ENCODE data around the gene PPARA. TPM values are rescaled to one million over a fixed set of nuclear protein-coding genes. Genes with fewer than 3 reads are reported as not detected.
A peak's percentile ranks its signal among the peaks of the same experiment; 100 is the strongest.

Gene PPARA
- total and polyA plus RNA-seq, 9 of the 15 experiments (the other 6 are each of a cell fraction or from before 2014, with no cell fraction given), result 0.64 to 5.3 (median 3.5) TPM

DNA sequence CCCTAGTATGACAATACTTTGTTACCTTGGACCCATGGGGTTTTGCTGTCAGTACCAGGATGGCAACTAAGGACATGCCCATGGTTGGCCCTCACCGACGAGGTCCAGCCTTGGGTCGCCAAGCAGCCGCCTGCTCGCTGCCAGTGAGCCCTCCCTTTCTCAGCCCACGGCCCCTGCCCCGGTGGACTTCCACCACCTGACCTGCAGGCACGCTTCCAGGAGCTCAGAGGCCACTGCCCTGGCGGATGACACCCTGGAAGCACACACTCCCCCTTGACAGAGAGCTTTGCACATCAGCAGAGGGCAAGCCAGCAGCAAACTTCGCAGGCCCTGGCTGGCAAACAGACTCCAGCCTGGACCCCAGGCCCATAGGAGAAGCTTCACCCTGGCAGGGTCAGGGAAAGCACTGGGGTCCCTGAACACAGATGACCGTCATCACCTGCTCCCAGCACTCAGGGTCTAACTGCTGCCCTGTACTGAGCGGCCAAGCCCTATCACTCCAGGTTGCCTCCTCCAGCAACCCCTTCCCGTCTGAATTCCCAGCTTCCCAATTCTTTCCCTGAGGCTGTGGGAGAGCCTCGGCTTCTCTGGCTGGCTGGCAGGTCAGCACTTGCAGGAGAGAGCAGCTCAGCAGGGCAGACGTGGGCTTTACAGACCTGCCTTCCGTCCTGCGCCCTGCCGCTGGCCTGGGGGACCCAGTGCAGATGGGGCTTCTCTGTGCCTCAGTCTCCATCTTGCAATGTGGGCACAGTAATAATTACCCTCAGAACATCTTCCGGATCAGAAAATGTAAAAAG is 2.7 kb upstream of the PPARA start:
- H3K9me3 ChIP-seq (replicated peaks; ENCODE audit: control insufficient read depth, insufficient read depth, low read depth, low read length), result no peaks in the 10 kb centered on the region
- H3K9ac ChIP-seq (ENCODE audit: insufficient read depth in 1 of 2, low read depth in 2 of 2, low read length in 2 of 2), result peak overlapping the region in 1 of 2 experiments; percentile 35; a peak in 1 of 4 replicates
- peaks cover 9 to 47% of the 10 kb centered on the region in 2 experiments; a peak in 4 of 5 replicates for H3K27me3 ChIP-seq (ENCODE audit: control insufficient read depth in 2 of 2, insufficient read depth in 2 of 2, low read length in 2 of 2)
- WGBS (ENCODE audit: insufficient coverage, low coverage, missing lambda C conversion rate), result 12% methylated on average over 14 of the region's 19 CpGs
- H3K4me3 ChIP-seq, result no peak overlapping the region
- ATAC-seq (no peak), DNase-seq (ENCODE audit: extremely low read depth in 1 of 4, low spot score in 3 of 4) (no peak), FAIRE-seq (no peak)
- no TSS peak for BruUV-seq (replicated peaks)
- H3K27ac ChIP-seq (ENCODE audit: extremely low read depth, low read depth, low read length), result no peak overlapping the region
- ChIA-PET POLR2A (interaction anchor here (0.5 to 0.6 kb wide), 2 partner anchors 138 to 152 kb away, joined by 3 read pairs; no protein-coding TSS in a partner anchor), CTCF (ENCODE audit: low intra/inter-chr PET ratio) (no interaction called here)
- no peaks in the 10 kb centered on the region for H3K9me1 ChIP-seq (ENCODE audit: control insufficient read depth, insufficient read depth, low read length)
- H4K20me1 ChIP-seq (replicated peaks; ENCODE audit: control insufficient read depth, insufficient read depth, low read length), result no peaks in the 10 kb centered on the region
- H3K4me1 ChIP-seq (replicated peaks in 1 of 2; ENCODE audit: control insufficient read depth in 2 of 2, insufficient read depth in 2 of 2, low read length in 2 of 2), result peaks cover 6 to 32% of the 10 kb centered on the region in 2 experiments; a peak in 4 of 5 replicates
- H3K36me3 ChIP-seq (ENCODE audit: control insufficient read depth, insufficient read depth, low read length), result peaks cover 4% of the 10 kb centered on the region; the same call in 2 of the 3 replicates
- H2AFZ ChIP-seq (ENCODE audit: low read depth, low read length), result no peak overlapping the region
- 0 out of 3 replicates have a peak, but pooled peaks cover 5% of the 10 kb centered on the region for H3K79me2 ChIP-seq (ENCODE audit: control insufficient read depth, insufficient read depth, low read length)
- intact Hi-C loops (cut with micrococcal nuclease), result no loop called here
- in situ Hi-C loops (cut with MboI), result loop anchor here (10.0 kb wide), 1 partner anchor 97 kb away; no protein-coding TSS in a partner anchor
- no peak overlapping the region for H3K4me2 ChIP-seq (ENCODE audit: insufficient read depth, low read length)
- no peak for TF ChIP-seq ZNF79 (CRISPR knock-in tag; IDR thresholded peaks at IDR 0.05; ENCODE audit: low read depth)
- TF ChIP-seq KDM5B (IDR thresholded peaks at IDR 0.05; ENCODE audit: insufficient replicate concordance, low read depth, low read length), result no peak
- no peak for TF ChIP-seq CCNT2 (IDR thresholded peaks at IDR 0.05; ENCODE audit: borderline replicate concordance, extremely low read depth, insufficient read length, low read depth, low read length)
- no peak for TF ChIP-seq ZNF24 (IDR thresholded peaks at IDR 0.05)
- no peak for TF ChIP-seq RNF2 (IDR thresholded peaks at IDR 0.05)
- no peak for TF ChIP-seq KLF6 (CRISPR knock-in tag; IDR thresholded peaks at IDR 0.05; ENCODE audit: borderline replicate concordance)
- no peak for TF ChIP-seq CREB1 (IDR thresholded peaks at IDR 0.05)
- no peak for TF ChIP-seq CREB1 (CRISPR knock-in tag; IDR thresholded peaks at IDR 0.05)
- no peak for TF ChIP-seq HNRNPUL1 (IDR thresholded peaks at IDR 0.05; ENCODE audit: low read length)
- TF ChIP-seq, protein P1, sequence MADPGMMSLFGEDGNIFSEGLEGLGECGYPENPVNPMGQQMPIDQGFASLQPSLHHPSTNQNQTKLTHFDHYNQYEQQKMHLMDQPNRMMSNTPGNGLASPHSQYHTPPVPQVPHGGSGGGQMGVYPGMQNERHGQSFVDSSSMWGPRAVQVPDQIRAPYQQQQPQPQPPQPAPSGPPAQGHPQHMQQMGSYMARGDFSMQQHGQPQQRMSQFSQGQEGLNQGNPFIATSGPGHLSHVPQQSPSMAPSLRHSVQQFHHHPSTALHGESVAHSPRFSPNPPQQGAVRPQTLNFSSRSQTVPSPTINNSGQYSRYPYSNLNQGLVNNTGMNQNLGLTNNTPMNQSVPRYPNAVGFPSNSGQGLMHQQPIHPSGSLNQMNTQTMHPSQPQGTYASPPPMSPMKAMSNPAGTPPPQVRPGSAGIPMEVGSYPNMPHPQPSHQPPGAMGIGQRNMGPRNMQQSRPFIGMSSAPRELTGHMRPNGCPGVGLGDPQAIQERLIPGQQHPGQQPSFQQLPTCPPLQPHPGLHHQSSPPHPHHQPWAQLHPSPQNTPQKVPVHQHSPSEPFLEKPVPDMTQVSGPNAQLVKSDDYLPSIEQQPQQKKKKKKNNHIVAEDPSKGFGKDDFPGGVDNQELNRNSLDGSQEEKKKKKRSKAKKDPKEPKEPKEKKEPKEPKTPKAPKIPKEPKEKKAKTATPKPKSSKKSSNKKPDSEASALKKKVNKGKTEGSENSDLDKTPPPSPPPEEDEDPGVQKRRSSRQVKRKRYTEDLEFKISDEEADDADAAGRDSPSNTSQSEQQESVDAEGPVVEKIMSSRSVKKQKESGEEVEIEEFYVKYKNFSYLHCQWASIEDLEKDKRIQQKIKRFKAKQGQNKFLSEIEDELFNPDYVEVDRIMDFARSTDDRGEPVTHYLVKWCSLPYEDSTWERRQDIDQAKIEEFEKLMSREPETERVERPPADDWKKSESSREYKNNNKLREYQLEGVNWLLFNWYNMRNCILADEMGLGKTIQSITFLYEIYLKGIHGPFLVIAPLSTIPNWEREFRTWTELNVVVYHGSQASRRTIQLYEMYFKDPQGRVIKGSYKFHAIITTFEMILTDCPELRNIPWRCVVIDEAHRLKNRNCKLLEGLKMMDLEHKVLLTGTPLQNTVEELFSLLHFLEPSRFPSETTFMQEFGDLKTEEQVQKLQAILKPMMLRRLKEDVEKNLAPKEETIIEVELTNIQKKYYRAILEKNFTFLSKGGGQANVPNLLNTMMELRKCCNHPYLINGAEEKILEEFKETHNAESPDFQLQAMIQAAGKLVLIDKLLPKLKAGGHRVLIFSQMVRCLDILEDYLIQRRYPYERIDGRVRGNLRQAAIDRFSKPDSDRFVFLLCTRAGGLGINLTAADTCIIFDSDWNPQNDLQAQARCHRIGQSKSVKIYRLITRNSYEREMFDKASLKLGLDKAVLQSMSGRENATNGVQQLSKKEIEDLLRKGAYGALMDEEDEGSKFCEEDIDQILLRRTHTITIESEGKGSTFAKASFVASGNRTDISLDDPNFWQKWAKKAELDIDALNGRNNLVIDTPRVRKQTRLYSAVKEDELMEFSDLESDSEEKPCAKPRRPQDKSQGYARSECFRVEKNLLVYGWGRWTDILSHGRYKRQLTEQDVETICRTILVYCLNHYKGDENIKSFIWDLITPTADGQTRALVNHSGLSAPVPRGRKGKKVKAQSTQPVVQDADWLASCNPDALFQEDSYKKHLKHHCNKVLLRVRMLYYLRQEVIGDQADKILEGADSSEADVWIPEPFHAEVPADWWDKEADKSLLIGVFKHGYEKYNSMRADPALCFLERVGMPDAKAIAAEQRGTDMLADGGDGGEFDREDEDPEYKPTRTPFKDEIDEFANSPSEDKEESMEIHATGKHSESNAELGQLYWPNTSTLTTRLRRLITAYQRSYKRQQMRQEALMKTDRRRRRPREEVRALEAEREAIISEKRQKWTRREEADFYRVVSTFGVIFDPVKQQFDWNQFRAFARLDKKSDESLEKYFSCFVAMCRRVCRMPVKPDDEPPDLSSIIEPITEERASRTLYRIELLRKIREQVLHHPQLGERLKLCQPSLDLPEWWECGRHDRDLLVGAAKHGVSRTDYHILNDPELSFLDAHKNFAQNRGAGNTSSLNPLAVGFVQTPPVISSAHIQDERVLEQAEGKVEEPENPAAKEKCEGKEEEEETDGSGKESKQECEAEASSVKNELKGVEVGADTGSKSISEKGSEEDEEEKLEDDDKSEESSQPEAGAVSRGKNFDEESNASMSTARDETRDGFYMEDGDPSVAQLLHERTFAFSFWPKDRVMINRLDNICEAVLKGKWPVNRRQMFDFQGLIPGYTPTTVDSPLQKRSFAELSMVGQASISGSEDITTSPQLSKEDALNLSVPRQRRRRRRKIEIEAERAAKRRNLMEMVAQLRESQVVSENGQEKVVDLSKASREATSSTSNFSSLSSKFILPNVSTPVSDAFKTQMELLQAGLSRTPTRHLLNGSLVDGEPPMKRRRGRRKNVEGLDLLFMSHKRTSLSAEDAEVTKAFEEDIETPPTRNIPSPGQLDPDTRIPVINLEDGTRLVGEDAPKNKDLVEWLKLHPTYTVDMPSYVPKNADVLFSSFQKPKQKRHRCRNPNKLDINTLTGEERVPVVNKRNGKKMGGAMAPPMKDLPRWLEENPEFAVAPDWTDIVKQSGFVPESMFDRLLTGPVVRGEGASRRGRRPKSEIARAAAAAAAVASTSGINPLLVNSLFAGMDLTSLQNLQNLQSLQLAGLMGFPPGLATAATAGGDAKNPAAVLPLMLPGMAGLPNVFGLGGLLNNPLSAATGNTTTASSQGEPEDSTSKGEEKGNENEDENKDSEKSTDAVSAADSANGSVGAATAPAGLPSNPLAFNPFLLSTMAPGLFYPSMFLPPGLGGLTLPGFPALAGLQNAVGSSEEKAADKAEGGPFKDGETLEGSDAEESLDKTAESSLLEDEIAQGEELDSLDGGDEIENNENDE (IDR thresholded peaks at IDR 0.05; ENCODE audit: low read depth, low read length), result no peak

Data from K562 (cell line).